B cell (primary cell): ENCODE data around the gene TDRKH. TPM values are rescaled to one million over a fixed set of nuclear protein-coding genes. Genes with fewer than 3 reads are reported as not detected.

Source experiments
- ATAC-seq: fragments of 200-7000 bp; cut with Tn5 transposase; one replicate; pipeline ENCODE4 v1.10.0; 2021; ENCODE audit warnings: low read depth, mild to moderate bottlenecking, moderate number of reproducible peaks, moderate library complexity
- CTCF ChIA-PET: fragments of 350-600 bp; sonication (Branson Sonifier 250); formaldehyde crosslinking; loops from one replicate; lab custom pipeline; 2021; ENCODE audit warnings: antibody characterized with exemption, inconsistent platforms; lab: Charles Lee
- POLR2A ChIA-PET: fragments of 350-600 bp; sonication (Branson Sonifier 250); formaldehyde crosslinking; loops from one replicate; lab custom pipeline; 2021; ENCODE audit warnings: antibody characterized with exemption; lab: Charles Lee
- DNase-seq: peaks from one replicate; pipeline ENCODE4 v3.0.0; 2013
- H2AFZ ChIP-seq: 2 replicates; pipeline ENCODE4 v1.6.1; 2012; ENCODE audit warnings: mild to moderate bottlenecking, low read depth, low read length; ENCODE audit not compliant: insufficient read depth, poor library complexity, severe bottlenecking
- H3K27ac ChIP-seq, 2 donors: 1 replicate in 1 of 2; 2 replicates in 1 of 2; pipeline ENCODE4 v1.5.1; 2012 to 2013; ENCODE audit warnings: low read length in 2 of 2, mild to moderate bottlenecking in 2 of 2, moderate library complexity in 1 of 2
- H3K27me3 ChIP-seq, 4 experiments: fragments of 200-600 bp in 1 of 4; sonication (generic) in 1 of 4; replicated peaks in 1 of 4; 1 replicate in 2 of 4; 2 replicates in 2 of 4; pipeline versions ENCODE4 v1.6.1 to v1.7.0; 2013 to 2016; ENCODE audit warnings: low read length in 3 of 4, mild to moderate bottlenecking in 2 of 4, mixed read lengths in 1 of 4, moderate library complexity in 1 of 4; ENCODE audit not compliant: insufficient read depth in 4 of 4, control insufficient read depth in 3 of 4; ENCODE audit errors: control extremely low read depth in 1 of 4
- H3K36me3 ChIP-seq, 2 experiments: replicated peaks in 1 of 2; 1 replicate in 1 of 2; 2 replicates in 1 of 2; pipeline versions ENCODE4 v1.6.1 to v1.7.1; 2013; ENCODE audit warnings: low read length in 1 of 2; ENCODE audit not compliant: insufficient read depth in 2 of 2, control insufficient read depth in 1 of 2; ENCODE audit errors: control extremely low read depth in 1 of 2, extremely low read depth in 1 of 2
- H3K4me1 ChIP-seq, 2 donors: fragments of 200-600 bp in 1 of 2; sonication (generic) in 1 of 2; 1 replicate in 1 of 2; 2 replicates in 1 of 2; pipeline versions ENCODE4 v1.5.1 to v1.6.1; 2013 to 2017; ENCODE audit warnings: low read length in 2 of 2; ENCODE audit not compliant: control insufficient read depth in 2 of 2, insufficient read depth in 2 of 2
- H3K4me2 ChIP-seq: replicated peaks from 2 replicates; pipeline ENCODE3; 2012; ENCODE audit warnings: mild to moderate bottlenecking, low read depth, low read length; ENCODE audit not compliant: poor library complexity, severe bottlenecking
- H3K4me3 ChIP-seq, 5 experiments: fragments of 200-600 bp in 1 of 5; sonication (generic) in 1 of 5; 1 replicate in 3 of 5; 2 replicates in 2 of 5; pipeline versions ENCODE4 v1.5.1 to v1.7.0; 2011 to 2016; ENCODE audit warnings: low read length in 4 of 5, mild to moderate bottlenecking in 4 of 5, low read depth in 2 of 5, control low read depth in 1 of 5, moderate library complexity in 1 of 5; ENCODE audit not compliant: insufficient read depth in 1 of 5; ENCODE audit errors: control extremely low read depth in 1 of 5, extremely low read depth in 1 of 5
- H3K79me2 ChIP-seq: fragments of 200-600 bp; sonication (generic); one replicate; pipeline ENCODE4 v1.6.0; 2016; ENCODE audit warnings: low read length; ENCODE audit not compliant: control insufficient read depth, insufficient read depth
- H3K9ac ChIP-seq: fragments of 200-600 bp; sonication (generic); 2 replicates; pipeline ENCODE4 v1.6.1; 2017; ENCODE audit warnings: mild to moderate bottlenecking, low read length, moderate library complexity
- H3K9me3 ChIP-seq, 3 donors: one replicate each; pipeline versions ENCODE4 v1.6.1 to v1.7.1; 2013; ENCODE audit warnings: low read length in 2 of 3; ENCODE audit not compliant: control insufficient read depth in 2 of 3, insufficient read depth in 1 of 3; ENCODE audit errors: control extremely low read depth in 1 of 3
- H4K20me1 ChIP-seq: 2 replicates; pipeline ENCODE4 v1.6.0; 2012; ENCODE audit warnings: mild to moderate bottlenecking, low read length; ENCODE audit not compliant: insufficient read depth, control insufficient read depth, poor library complexity, severe bottlenecking
- H3K27ac Mint-ChIP-seq: one replicate; pipeline ENCODE4 v1.8.0; 2021; ENCODE audit warnings: mixed read lengths
- H3K27me3 Mint-ChIP-seq: one replicate; pipeline ENCODE4 v1.8.0; 2021; ENCODE audit warnings: mixed read lengths
- H3K4me1 Mint-ChIP-seq: one replicate; pipeline ENCODE4 v1.8.0; 2021; ENCODE audit warnings: mixed read lengths
- H3K4me3 Mint-ChIP-seq: one replicate; pipeline ENCODE4 v1.8.0; 2021; ENCODE audit warnings: mixed read lengths
- H3K9me3 Mint-ChIP-seq: one replicate; pipeline ENCODE4 v1.8.0; 2022; ENCODE audit warnings: mixed read lengths; ENCODE audit not compliant: insufficient read depth
- CTCF ChIP-seq: fragments of 200-600 bp; IDR thresholded peaks from one replicate; pipeline ENCODE4 v1.8.0; 2022; ENCODE audit warnings: antibody characterized with exemption, mild to moderate bottlenecking
- EZH2 ChIP-seq: IDR thresholded peaks from 2 replicates; pipeline ENCODE4 v1.6.1; 2012; ENCODE audit warnings: borderline replicate concordance, low read depth, mild to moderate bottlenecking, moderate library complexity, low read length; ENCODE audit not compliant: insufficient read depth, poor library complexity, severe bottlenecking
- WGBS: methylation state at CpG from one replicate; pipeline ENCODE4 v1.1.5; 2013; ENCODE audit warnings: missing lambda C conversion rate; ENCODE audit not compliant: insufficient coverage; 5-methylcytosine and 5-hydroxymethylcytosine counted together
- intact Hi-C: fragments of 100-400 bp; cut with micrococcal nuclease; formaldehyde crosslinking; loops from one replicate; pipeline ENCODE4 v1.10.0; 2022
- polyA plus RNA-seq: library from polyadenylated mRNA; depleted of rRNA; stranded (reverse); fragments of >200 nt; gene quantifications from 2 replicates; pipeline ENCODE4 v1.2.3, GENCODE V29; 2012
- total RNA-seq, 2 donors: library from RNA; stranded (reverse); fragments of 120-200 nt in 1 of 2; gene quantifications; 1 replicate in 1 of 2; 2 replicates in 1 of 2; pipeline versions ENCODE4 v1.2.3 to v1.2.4, GENCODE V29; 2013 to 2022

TDRKH gene
- total and polyA plus RNA-seq, 2 donors (not counting 1 experiment from before 2014, with no cell fraction given): 2.0 to 13.3 TPM

DNA sequence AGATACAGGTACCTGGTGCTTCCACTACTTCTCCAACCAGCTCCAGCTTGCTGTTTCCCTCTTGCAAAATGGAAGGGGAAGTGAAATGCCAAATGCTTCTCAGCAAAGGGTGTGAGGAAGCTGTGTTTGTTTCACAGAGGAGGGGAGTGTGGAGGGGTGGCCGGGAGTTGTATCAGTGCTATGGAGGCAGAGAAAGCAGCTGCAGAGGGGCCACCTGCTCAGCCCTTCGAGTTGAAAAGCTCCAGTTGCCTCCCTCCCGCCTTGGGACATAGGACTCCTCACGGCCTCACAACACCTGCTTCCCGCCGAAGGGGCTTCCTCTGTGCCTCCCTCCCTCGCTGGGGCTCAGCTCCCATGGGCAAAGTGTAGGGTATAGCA, 27.0 kb upstream of the TDRKH start:
- H4K20me1 ChIP-seq: no peaks in the 10 kb centered on the region
- H3K4me3 Mint-ChIP-seq: no peak overlapping the region
- no peaks in the 10 kb centered on the region for H3K9me3 ChIP-seq
- H3K27ac Mint-ChIP-seq: no peak overlapping the region
- H3K27me3 ChIP-seq: peaks cover 0 to 15% (median 0%) of the 10 kb centered on the region in 4 experiments
- no peak overlapping the region for H3K27ac ChIP-seq
- ChIA-PET POLR2A (no interaction called here), CTCF (no interaction called here)
- no peaks in the 10 kb centered on the region for H3K36me3 ChIP-seq
- no peaks in the 10 kb centered on the region for H3K9me3 Mint-ChIP-seq
- TF ChIP-seq CTCF (no peak), EZH2 (no peak)
- H3K4me2 ChIP-seq: no peak overlapping the region
- no peak overlapping the region for H3K9ac ChIP-seq
- H3K4me1 ChIP-seq: peaks cover 0 to 5% of the 10 kb centered on the region in 2 donors
- no peaks in the 10 kb centered on the region for H3K79me2 ChIP-seq
- WGBS: 18% methylated on average over 3 of the region's 7 CpGs
- no peak overlapping the region for H2AFZ ChIP-seq
- H3K4me3 ChIP-seq: no peak overlapping the region
- intact Hi-C loops: no loop called here
- no peak for DNase-seq
- H3K27me3 Mint-ChIP-seq: peaks cover 27% of the 10 kb centered on the region
- peaks cover 2% of the 10 kb centered on the region for H3K4me1 Mint-ChIP-seq
- ATAC-seq: no peak

- Histone ChIP-seq H3K9ac (no peak overlapping the region), H3K9me3 (no peaks in the 10 kb centered on the region), H3K79me2 (no peaks in the 10 kb centered on the region), H3K27ac (no peak overlapping the region), H4K20me1 (no peaks in the 10 kb centered on the region), H3K4me3 (no peak overlapping the region), H3K4me2 (no peak overlapping the region), H3K27me3 (peaks cover 0 to 15% (median 0%) of the 10 kb centered on the region in 4 experiments), H3K36me3 (no peaks in the 10 kb centered on the region), H3K4me1 (peaks cover 0 to 5% of the 10 kb centered on the region in 2 donors), H2AFZ (no peak overlapping the region)
- ATAC-seq (no peak), DNase-seq (no peak)
- ChIA-PET CTCF (no interaction called here), POLR2A (no interaction called here)
- TF ChIP-seq EZH2 (no peak), CTCF (no peak)
- Mint-ChIP-seq H3K4me1 (peaks cover 2% of the 10 kb centered on the region), H3K9me3 (no peaks in the 10 kb centered on the region), H3K27ac (no peak overlapping the region), H3K4me3 (no peak overlapping the region), H3K27me3 (peaks cover 27% of the 10 kb centered on the region)
- intact Hi-C loops: no loop called here
- WGBS: 99% methylated on average over 13 of the region's 26 CpGs
Measured at GRCh38 chr1:151816548-151817352, 26.4 kb upstream of the TDRKH start.
